HepG2 (cell line): ENCODE data around the gene HCFC1. TPM values are rescaled to one million over a fixed set of nuclear protein-coding genes. Genes with fewer than 3 reads are reported as not detected.

Source experiments
- ARNT2 ChIP-seq: sonication (generic); formaldehyde crosslinking; IDR thresholded peaks from 2 replicates; pipeline ENCODE4 v1.8.0; 2022; ENCODE audit warnings: mild to moderate bottlenecking, low read depth, missing genetic modification reagents, moderate library complexity
- CBX2 ChIP-seq, 2 experiments: fragments of 200-600 bp in 1 of 2; sonication (generic); formaldehyde crosslinking in 1 of 2; IDR thresholded peaks; 2 replicates each; pipeline versions ENCODE4 v1.7.0 to v1.8.1; 2018 to 2022; ENCODE audit warnings: low read depth in 2 of 2, low read length in 1 of 2, mild to moderate bottlenecking in 1 of 2, missing genetic modification reagents in 1 of 2
- FOXK1 ChIP-seq: sonication (generic); formaldehyde crosslinking; IDR thresholded peaks from 2 replicates; pipeline ENCODE4 v1.4.0; 2020; ENCODE audit warnings: low read depth, missing genetic modification reagents, borderline replicate concordance
- FOXP1 ChIP-seq, 2 experiments: fragments of 450-650 bp in 1 of 2; IDR thresholded peaks; 2 replicates each; pipeline ENCODE4 v1.6.1; 2017 to 2018; ENCODE audit warnings: antibody characterized with exemption in 1 of 2
- HNRNPL ChIP-seq: fragments of 200-400 bp; formaldehyde crosslinking; IDR thresholded peaks from 2 replicates; pipeline ENCODE4 v1.6.1; 2017; ENCODE audit warnings: mild to moderate bottlenecking, low read depth, low read length
- IKZF1 ChIP-seq: fragments of 450-650 bp; IDR thresholded peaks from 2 replicates; pipeline ENCODE4 v1.7.1; 2016
- KLF12 ChIP-seq: sonication (generic); formaldehyde crosslinking; IDR thresholded peaks from 2 replicates; pipeline ENCODE4 v1.4.0; 2020; ENCODE audit warnings: missing genetic modification reagents, borderline replicate concordance
- LRRFIP1 ChIP-seq: sonication (generic); formaldehyde crosslinking; conservative IDR thresholded peaks from 2 replicates; pipeline ENCODE4 v1.4.0; 2020; ENCODE audit warnings: missing genetic modification reagents
- MEIS2 ChIP-seq: sonication (generic); formaldehyde crosslinking; IDR thresholded peaks from 2 replicates; pipeline ENCODE4 v1.9.0; 2021; ENCODE audit warnings: mild to moderate bottlenecking, missing genetic modification reagents
- RBFOX2 ChIP-seq: fragments of 200-400 bp; formaldehyde crosslinking; IDR thresholded peaks from 2 replicates; pipeline ENCODE4 v1.6.1; 2017; ENCODE audit warnings: low read depth, mild to moderate bottlenecking, low read length
- TAF1 ChIP-seq: sonication (generic); formaldehyde crosslinking; IDR thresholded peaks from 2 replicates; pipeline ENCODE4 v1.4.0; 2020; ENCODE audit warnings: missing genetic modification reagents
- YY1 ChIP-seq: IDR thresholded peaks from 2 replicates; pipeline ENCODE4 v1.6.1; 2011; ENCODE audit warnings: low read length, low read depth, moderate library complexity, mild to moderate bottlenecking; ENCODE audit not compliant: insufficient read depth, insufficient replicate concordance
- ZFP62 ChIP-seq: sonication (generic); formaldehyde crosslinking; IDR thresholded peaks from 2 replicates; pipeline ENCODE4 v1.4.0; 2020; ENCODE audit warnings: missing genetic modification reagents
- ZFP82 ChIP-seq: sonication (generic); formaldehyde crosslinking; IDR thresholded peaks from 2 replicates; pipeline ENCODE4 v1.5.1; 2020; ENCODE audit warnings: mild to moderate bottlenecking, missing genetic modification reagents, borderline replicate concordance
- ZNF138 ChIP-seq: sonication (generic); formaldehyde crosslinking; IDR thresholded peaks from 2 replicates; pipeline ENCODE4 v1.5.0; 2020; ENCODE audit warnings: mild to moderate bottlenecking, low read depth, missing genetic modification reagents
- ZNF329 ChIP-seq: sonication (generic); formaldehyde crosslinking; IDR thresholded peaks from 2 replicates; pipeline ENCODE4 v1.9.0; 2021; ENCODE audit warnings: low read depth, mild to moderate bottlenecking, missing genetic modification reagents
- ZNF484 ChIP-seq: sonication (generic); formaldehyde crosslinking; IDR thresholded peaks from 2 replicates; pipeline ENCODE4 v1.5.1; 2020; ENCODE audit warnings: mild to moderate bottlenecking, low read depth, missing genetic modification reagents, borderline replicate concordance
- ZNF891 ChIP-seq: sonication (generic); formaldehyde crosslinking; IDR thresholded peaks from 2 replicates; pipeline ENCODE4 v1.5.0; 2020; ENCODE audit warnings: mild to moderate bottlenecking, missing genetic modification reagents
- ZSCAN9 ChIP-seq: IDR thresholded peaks from 2 replicates; pipeline ENCODE4 v1.6.1; 2016; ENCODE audit warnings: borderline replicate concordance
- polyA plus RNA-seq, 8 experiments: library from polyadenylated mRNA; depleted of rRNA in 3 of 8; stranded (reverse) in 7 of 8; unstranded in 1 of 8; fragments of >200 nt; fragmentation: Illumina TruSeq in 4 of 8; extraction: Trizol in 4 of 8; gene quantifications; 2 replicates each; pipeline versions ENCODE4 v1.2.1 to v1.2.3, GENCODE V29; 2011 to 2016; ENCODE audit warnings: low read depth in 4 of 8, missing spikeins in 1 of 8, mixed read lengths in 1 of 8; ENCODE audit not compliant: insufficient read depth in 1 of 8
- total RNA-seq, 5 experiments: library from RNA; depleted of rRNA; stranded (reverse); fragments of >200 nt; fragmentation: Illumina TruSeq; extraction: Trizol; gene quantifications; 2 replicates each; pipeline ENCODE4 v1.2.3, GENCODE V29; 2016; ENCODE audit warnings: low read depth in 1 of 5
- TF ChIP-seq, protein P1 (sequence below): sonication (generic); formaldehyde crosslinking; IDR thresholded peaks from 2 replicates; pipeline ENCODE4; 2020; ENCODE audit warnings: missing genetic modification reagents, mild to moderate bottlenecking, borderline replicate concordance
- TF ChIP-seq, protein P2 (sequence below): sonication (generic); formaldehyde crosslinking; IDR thresholded peaks from 2 replicates; pipeline ENCODE4 v1.5.0; 2020; ENCODE audit warnings: mild to moderate bottlenecking, missing genetic modification reagents

Gene HCFC1
- total and polyA plus RNA-seq, 2 of the 13 experiments (the other 11 are each of a cell fraction or from before 2014, with no cell fraction given) = 5.8 to 17.8 TPM

GRCh38 chrX:153971450-153972367 lies at the start of gene HCFC1 (continued):
- no peak for TF ChIP-seq ZSCAN9 (CRISPR knock-in tag)
- no peak for TF ChIP-seq MEIS2
- no peak for TF ChIP-seq FOXP1 (IDR thresholded peaks at IDR 0.05)
- no peak for TF ChIP-seq FOXP1 (CRISPR knock-in tag; IDR thresholded peaks at IDR 0.05)
- peak; percentile 89 for TF ChIP-seq RBFOX2
- TF ChIP-seq ZNF891 = no peak
- no peak for TF ChIP-seq ZFP82 (CRISPR knock-in tag)
- TF ChIP-seq, protein P1, sequence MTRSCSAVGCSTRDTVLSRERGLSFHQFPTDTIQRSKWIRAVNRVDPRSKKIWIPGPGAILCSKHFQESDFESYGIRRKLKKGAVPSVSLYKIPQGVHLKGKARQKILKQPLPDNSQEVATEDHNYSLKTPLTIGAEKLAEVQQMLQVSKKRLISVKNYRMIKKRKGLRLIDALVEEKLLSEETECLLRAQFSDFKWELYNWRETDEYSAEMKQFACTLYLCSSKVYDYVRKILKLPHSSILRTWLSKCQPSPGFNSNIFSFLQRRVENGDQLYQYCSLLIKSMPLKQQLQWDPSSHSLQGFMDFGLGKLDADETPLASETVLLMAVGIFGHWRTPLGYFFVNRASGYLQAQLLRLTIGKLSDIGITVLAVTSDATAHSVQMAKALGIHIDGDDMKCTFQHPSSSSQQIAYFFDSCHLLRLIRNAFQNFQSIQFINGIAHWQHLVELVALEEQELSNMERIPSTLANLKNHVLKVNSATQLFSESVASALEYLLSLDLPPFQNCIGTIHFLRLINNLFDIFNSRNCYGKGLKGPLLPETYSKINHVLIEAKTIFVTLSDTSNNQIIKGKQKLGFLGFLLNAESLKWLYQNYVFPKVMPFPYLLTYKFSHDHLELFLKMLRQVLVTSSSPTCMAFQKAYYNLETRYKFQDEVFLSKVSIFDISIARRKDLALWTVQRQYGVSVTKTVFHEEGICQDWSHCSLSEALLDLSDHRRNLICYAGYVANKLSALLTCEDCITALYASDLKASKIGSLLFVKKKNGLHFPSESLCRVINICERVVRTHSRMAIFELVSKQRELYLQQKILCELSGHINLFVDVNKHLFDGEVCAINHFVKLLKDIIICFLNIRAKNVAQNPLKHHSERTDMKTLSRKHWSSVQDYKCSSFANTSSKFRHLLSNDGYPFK (CRISPR knock-in tag) = peak; percentile 99
- peak; percentile 90 for TF ChIP-seq YY1
- no peak for TF ChIP-seq IKZF1
- peak; percentile 84 for TF ChIP-seq TAF1
- no peak for TF ChIP-seq ZNF484 (CRISPR knock-in tag)
- TF ChIP-seq HNRNPL = no peak
- 0 out of 2 replicates have a peak, but pooled peaks have one; percentile 42 for TF ChIP-seq ZNF329 (CRISPR knock-in tag)
- TF ChIP-seq ZFP62 (CRISPR knock-in tag) = no peak
- TF ChIP-seq FOXK1 (CRISPR knock-in tag) = no peak
- TF ChIP-seq ZNF138 = no peak
- no peak for TF ChIP-seq ARNT2 (CRISPR knock-in tag)
- TF ChIP-seq, protein P2, sequence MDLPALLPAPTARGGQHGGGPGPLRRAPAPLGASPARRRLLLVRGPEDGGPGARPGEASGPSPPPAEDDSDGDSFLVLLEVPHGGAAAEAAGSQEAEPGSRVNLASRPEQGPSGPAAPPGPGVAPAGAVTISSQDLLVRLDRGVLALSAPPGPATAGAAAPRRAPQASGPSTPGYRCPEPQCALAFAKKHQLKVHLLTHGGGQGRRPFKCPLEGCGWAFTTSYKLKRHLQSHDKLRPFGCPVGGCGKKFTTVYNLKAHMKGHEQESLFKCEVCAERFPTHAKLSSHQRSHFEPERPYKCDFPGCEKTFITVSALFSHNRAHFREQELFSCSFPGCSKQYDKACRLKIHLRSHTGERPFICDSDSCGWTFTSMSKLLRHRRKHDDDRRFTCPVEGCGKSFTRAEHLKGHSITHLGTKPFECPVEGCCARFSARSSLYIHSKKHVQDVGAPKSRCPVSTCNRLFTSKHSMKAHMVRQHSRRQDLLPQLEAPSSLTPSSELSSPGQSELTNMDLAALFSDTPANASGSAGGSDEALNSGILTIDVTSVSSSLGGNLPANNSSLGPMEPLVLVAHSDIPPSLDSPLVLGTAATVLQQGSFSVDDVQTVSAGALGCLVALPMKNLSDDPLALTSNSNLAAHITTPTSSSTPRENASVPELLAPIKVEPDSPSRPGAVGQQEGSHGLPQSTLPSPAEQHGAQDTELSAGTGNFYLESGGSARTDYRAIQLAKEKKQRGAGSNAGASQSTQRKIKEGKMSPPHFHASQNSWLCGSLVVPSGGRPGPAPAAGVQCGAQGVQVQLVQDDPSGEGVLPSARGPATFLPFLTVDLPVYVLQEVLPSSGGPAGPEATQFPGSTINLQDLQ = 0 out of 2 replicates have a peak, but pooled peaks have one; percentile 71
- TF ChIP-seq KLF12 = no peak
- TF ChIP-seq LRRFIP1 = no peak
- no peak for TF ChIP-seq CBX2 (IDR thresholded peaks at IDR 0.05; ENCODE audit: low read depth, low read length)
- no peak for TF ChIP-seq CBX2 (CRISPR knock-in tag; IDR thresholded peaks at IDR 0.05; ENCODE audit: low read depth)
